HL-60 (cell line): Measurements from ENCODE around the gene INSIG1.

ENCODE experiments used
- CTCF ChIP-seq: IDR thresholded peaks from one replicate; pipeline ENCODE4 v1.5.1; 2011; ENCODE audit warnings: low read length, control low read depth, inconsistent platforms; ENCODE audit not compliant: insufficient read depth
- GABPA ChIP-seq: IDR thresholded peaks from 2 replicates; pipeline ENCODE4 v1.6.1; 2012; ENCODE audit warnings: low read depth
- POLR2AphosphoS5 ChIP-seq: IDR thresholded peaks from 2 replicates; pipeline ENCODE4 v1.6.1; 2012; ENCODE audit warnings: low read depth
- REST ChIP-seq: IDR thresholded peaks from 2 replicates; pipeline ENCODE4 v1.6.1; 2012; ENCODE audit warnings: low read depth; ENCODE audit not compliant: insufficient replicate concordance

- TF ChIP-seq CTCF, result no peak
- TF ChIP-seq POLR2AphosphoS5, result no peak
- TF ChIP-seq REST, result no peak
- no peak for TF ChIP-seq GABPA
These were observed 9.2 kb downstream of the INSIG1 start for GRCh38 chr7:155306673-155307470.
